ENCODE measurements around the gene RNU1-1.
"Not testable (repeated sequence)": the region's sequence is repeated elsewhere in the genome, so short reads cannot be mapped to it uniquely, and the experiment has no call there.

RNU1-1 gene

DNA sequence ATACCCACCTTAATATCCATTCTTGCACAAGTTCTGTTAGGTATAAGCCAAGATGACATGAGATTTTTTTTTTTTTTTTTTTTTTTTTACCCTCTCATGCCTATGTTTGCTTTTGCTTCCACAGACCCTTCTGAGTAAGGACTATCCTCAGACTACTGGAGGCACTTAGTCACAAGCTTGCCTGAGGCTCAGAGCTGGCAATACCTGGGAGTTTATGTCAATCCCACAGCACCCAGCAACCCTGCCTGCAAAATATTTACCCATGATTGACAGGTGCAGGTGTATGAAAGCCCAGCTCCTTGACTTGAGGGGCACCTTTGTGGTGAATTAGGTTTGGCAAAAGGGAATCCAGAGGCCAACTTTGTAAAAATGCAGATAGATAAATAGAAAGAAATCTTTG is 11.7 kb upstream of the RNU1-1 start:
- not testable (repeated sequence) for H3K4me3 ChIP-seq, H3K27ac ChIP-seq

- not testable (repeated sequence) for H3K4me3 ChIP-seq, H3K27ac ChIP-seq
Observed at GRCh38 chr1:16521679-16522078, 7.6 kb upstream of the RNU1-1 start.

GRCh38 chr1:16521288-16521583 is 7.2 kb upstream of the RNU1-1 start:
- Histone ChIP-seq H3K4me3 (no peak overlapping the region), H3K27ac (no peak overlapping the region)

DNA sequence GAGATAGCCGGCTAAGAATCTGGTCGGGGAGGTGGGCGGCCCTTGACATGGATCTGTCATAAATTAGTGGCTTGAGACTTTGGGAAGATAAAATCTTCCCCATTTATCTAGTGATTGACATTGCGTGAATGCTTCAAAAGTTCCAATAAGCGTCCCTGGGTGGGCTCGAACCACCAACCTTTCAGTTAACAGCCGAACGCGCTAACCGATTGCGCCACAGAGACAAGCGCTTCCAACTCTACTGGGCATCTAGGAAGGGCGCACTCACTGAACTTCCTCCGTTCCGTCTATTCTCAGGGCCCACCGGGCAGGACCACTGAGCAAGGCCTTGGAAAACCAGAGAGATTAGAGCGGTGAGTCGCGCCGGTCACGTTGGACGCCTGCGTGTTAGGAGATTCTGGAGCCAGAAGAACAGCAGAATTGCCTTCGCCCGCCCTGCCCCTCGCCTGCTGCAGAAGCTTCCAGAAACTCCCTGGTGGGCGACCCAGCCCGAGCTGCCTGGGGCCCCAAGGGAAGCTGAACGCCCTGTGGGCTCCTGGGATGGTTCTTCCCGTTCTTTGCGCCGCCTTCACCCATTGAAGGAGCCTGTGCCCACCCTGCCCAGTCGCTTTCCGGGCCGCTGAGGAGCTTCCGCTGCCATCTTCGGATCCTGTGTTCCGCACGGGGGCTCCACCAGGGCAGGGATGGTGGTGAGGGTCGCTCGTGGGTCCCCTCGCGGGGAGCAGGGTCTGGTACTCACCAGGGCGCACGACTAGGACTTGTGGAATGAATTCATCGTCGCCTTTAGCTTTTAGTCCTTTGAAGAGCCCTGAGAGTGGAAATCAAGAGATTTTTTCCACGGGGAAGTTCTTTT is 6.6 kb upstream of the RNU1-1 start:
- not testable (repeated sequence) for H3K27ac ChIP-seq, H3K4me3 ChIP-seq

GRCh38 chr1:16519255-16519951 is 5.3 kb upstream of the RNU1-1 start:
- not testable (repeated sequence) for H3K4me3 ChIP-seq, H3K27ac ChIP-seq

GRCh38 chr1:16518913-16519254 is 4.8 kb upstream of the RNU1-1 start:
- not testable (repeated sequence) for H3K4me3 ChIP-seq, H3K27ac ChIP-seq

- H3K4me3 ChIP-seq, H3K27ac ChIP-seq: not testable (repeated sequence)
Observed at GRCh38 chr1:16516694-16517410, 2.8 kb upstream of the RNU1-1 start.

GRCh38 chr1:16513412-16514106 is 526 bp downstream of the RNU1-1 start:
- Histone ChIP-seq H3K4me3 (peak overlapping the region in 1 of 7 experiments; percentile 13), H3K27ac (peak overlapping the region in 14 of 21 experiments; percentile 34 to 100 (median 68))

GRCh38 chr1:16512624-16513411 is 1.3 kb downstream of the RNU1-1 start:
- H3K27ac ChIP-seq, result peak overlapping the region in 5 of 21 experiments; percentile 50 to 100 (median 77)
- not testable (repeated sequence) for H3K4me3 ChIP-seq

DNA sequence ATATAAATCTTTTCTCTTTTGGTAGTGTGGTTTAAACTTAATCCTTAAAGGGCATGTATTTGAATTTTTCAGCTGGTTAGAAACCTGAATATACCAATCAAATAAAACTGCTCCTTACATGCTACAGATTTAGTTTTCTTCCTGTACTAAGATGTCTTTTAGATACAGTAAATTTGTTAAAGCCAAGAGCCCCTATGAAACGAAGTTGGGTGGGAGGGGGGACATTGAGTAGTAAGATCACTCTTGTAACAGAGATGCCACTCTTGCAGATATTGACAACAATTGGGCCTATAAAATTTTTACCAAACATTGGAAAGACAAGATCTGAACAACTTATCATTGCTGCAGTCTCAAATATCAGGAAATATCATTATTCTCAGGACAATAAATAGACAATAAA is 2.2 kb downstream of the RNU1-1 start:
- not testable (repeated sequence) for H3K4me3 ChIP-seq, H3K27ac ChIP-seq

GRCh38 chr1:16508861-16509445 is 5.1 kb downstream of the RNU1-1 start:
- not testable (repeated sequence) for H3K4me3 ChIP-seq, H3K27ac ChIP-seq

GRCh38 chr1:16506364-16507136 is 7.5 kb downstream of the RNU1-1 start:
- H3K4me3 ChIP-seq, H3K27ac ChIP-seq: not testable (repeated sequence)

DNA sequence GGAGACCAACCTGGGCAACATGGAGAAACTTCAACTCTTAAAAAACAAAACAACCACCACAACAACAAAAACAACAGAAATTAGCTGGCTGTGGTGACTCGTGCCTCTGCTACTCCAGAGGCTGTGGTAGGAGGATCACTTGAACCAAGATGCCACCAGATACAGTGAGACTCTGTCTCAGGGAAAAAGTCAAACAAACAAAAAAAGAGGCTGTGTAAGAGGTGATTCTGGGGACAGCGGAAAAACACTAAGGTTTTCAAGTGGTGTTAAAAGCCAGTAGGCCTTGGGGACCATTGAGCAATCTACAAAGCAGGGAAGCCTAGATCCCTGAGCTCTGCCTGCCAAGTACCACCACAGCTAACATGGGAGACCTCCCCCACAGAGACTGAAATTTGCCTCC is 8.2 kb downstream of the RNU1-1 start:
- H3K27ac ChIP-seq, H3K4me3 ChIP-seq: not testable (repeated sequence)

- H3K4me3 ChIP-seq, result no peak overlapping the region
- no peak overlapping the region for H3K27ac ChIP-seq
Observed at GRCh38 chr1:16503494-16503893, 10.6 kb downstream of the RNU1-1 start.

- H3K4me3 ChIP-seq, H3K27ac ChIP-seq: not testable (repeated sequence)
Observed at GRCh38 chr1:16501446-16501845, 12.6 kb downstream of the RNU1-1 start.

GRCh38 chr1:16500975-16501374 is 13.1 kb downstream of the RNU1-1 start:
- H3K27ac ChIP-seq, H3K4me3 ChIP-seq: not testable (repeated sequence)

- H3K27ac ChIP-seq, H3K4me3 ChIP-seq: not testable (repeated sequence)
Observed at GRCh38 chr1:16500466-16500865, 13.6 kb downstream of the RNU1-1 start.
